Mammary epithelial cell (primary cell): Measurements from ENCODE around the gene LASP1.

ENCODE experiments used
- EZH2 ChIP-seq: IDR thresholded peaks from 2 replicates; pipeline ENCODE4 v1.6.1; 2012; ENCODE audit warnings: low read length, inconsistent platforms, borderline replicate concordance
- TF ChIP-seq, protein P1 (sequence below), 2 donors: IDR thresholded peaks in 1 of 2; conservative IDR thresholded peaks in 1 of 2; 2 replicates each; pipeline ENCODE4 v1.5.1; 2011 to 2012; ENCODE audit warnings: inconsistent platforms in 2 of 2, low read length in 2 of 2, mild to moderate bottlenecking in 2 of 2, control low read depth in 1 of 2, low read depth in 1 of 2; ENCODE audit not compliant: insufficient read depth in 1 of 2; ENCODE audit errors: extremely low read depth in 1 of 2

DNA sequence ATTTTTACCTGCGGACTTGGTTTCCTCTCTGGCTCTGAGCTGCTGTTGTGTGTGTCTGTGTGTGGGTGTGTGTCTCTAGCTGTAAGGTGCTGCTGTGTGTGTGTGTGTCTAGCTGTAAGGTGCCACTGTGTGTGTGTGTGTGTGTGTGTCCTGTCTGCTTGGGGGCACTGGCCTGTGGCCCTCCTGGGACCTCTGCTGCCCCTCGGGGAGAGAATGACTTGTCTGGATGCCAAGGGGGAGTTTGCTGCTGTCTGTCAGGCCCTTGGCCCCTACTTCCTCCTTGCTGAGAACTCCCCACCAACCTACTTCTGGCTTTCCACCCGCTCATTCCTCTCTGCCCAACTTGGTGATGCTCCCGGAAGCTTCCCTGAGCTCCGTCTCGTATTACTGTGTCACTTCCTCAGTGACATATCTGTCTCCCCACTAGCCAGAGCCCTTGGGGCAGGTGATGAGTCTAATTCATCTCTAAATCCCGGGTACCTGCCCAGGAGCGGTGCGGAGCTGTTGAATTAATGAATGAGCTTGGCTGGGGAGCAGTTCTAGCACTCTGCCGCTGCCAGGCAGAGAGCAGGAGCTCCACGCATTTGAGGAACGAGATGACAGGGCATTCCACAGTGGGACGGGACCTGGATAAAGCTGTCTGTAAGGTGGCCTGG, 52.0 kb downstream of the LASP1 start:
- TF ChIP-seq, protein P1, sequence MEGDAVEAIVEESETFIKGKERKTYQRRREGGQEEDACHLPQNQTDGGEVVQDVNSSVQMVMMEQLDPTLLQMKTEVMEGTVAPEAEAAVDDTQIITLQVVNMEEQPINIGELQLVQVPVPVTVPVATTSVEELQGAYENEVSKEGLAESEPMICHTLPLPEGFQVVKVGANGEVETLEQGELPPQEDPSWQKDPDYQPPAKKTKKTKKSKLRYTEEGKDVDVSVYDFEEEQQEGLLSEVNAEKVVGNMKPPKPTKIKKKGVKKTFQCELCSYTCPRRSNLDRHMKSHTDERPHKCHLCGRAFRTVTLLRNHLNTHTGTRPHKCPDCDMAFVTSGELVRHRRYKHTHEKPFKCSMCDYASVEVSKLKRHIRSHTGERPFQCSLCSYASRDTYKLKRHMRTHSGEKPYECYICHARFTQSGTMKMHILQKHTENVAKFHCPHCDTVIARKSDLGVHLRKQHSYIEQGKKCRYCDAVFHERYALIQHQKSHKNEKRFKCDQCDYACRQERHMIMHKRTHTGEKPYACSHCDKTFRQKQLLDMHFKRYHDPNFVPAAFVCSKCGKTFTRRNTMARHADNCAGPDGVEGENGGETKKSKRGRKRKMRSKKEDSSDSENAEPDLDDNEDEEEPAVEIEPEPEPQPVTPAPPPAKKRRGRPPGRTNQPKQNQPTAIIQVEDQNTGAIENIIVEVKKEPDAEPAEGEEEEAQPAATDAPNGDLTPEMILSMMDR (conservative IDR thresholded peaks at IDR 0.05 in 1 of 2, IDR thresholded peaks at IDR 0.05 in 1 of 2; ENCODE audit: extremely low read depth in 1 of 2, insufficient read depth in 1 of 2, low read depth in 1 of 2, low read length in 2 of 2): no peak
- no peak for TF ChIP-seq EZH2
